GM21381 (cell line): ENCODE results near the gene ANKRD10.

Source experiments
- ATAC-seq: cut with Tn5 transposase; IDR thresholded peaks from one replicate; pipeline ENCODE4 v1.9.1; 2021; ENCODE audit warnings: mild to moderate bottlenecking, moderate library complexity; ENCODE audit not compliant: unreplicated experiment

Gene ANKRD10

GRCh38 chr13:110835721-110836604 is 78.9 kb downstream of the ANKRD10 start:
- no peak for ATAC-seq

GRCh38 chr13:110834572-110834971 is 80.3 kb downstream of the ANKRD10 start:
- no peak for ATAC-seq

GRCh38 chr13:110832531-110832930 is 82.3 kb downstream of the ANKRD10 start:
- ATAC-seq = no peak

- ATAC-seq = no peak
Observed at GRCh38 chr13:110832205-110832479, 82.7 kb downstream of the ANKRD10 start.

- no peak for ATAC-seq
Observed at GRCh38 chr13:110831437-110832204, 83.2 kb downstream of the ANKRD10 start.

GRCh38 chr13:110830800-110831371 is 84.0 kb downstream of the ANKRD10 start:
- ATAC-seq = no peak

- no peak for ATAC-seq
Observed at GRCh38 chr13:110830331-110830730, 84.5 kb downstream of the ANKRD10 start.

GRCh38 chr13:110829486-110829885 is 85.4 kb downstream of the ANKRD10 start:
- ATAC-seq = no peak

- no peak for ATAC-seq
Observed at GRCh38 chr13:110828705-110829104, 86.2 kb downstream of the ANKRD10 start.
